Activated T-cell treated with anti-CD3 and anti-CD28 coated beads, Interleukin-2, amount 50 U/mL, for 48 hours (primary cell): ENCODE measurements around the gene LUZP4.
"Not testable (repeated sequence)": the region's sequence is repeated elsewhere in the genome, so short reads cannot be mapped to it uniquely, and the experiment has no call there.

Experiments
- DNase-seq, 2 experiments: peaks; one replicate each; pipeline ENCODE4 v3.0.0-alpha.2; 2020

LUZP4 gene

DNA sequence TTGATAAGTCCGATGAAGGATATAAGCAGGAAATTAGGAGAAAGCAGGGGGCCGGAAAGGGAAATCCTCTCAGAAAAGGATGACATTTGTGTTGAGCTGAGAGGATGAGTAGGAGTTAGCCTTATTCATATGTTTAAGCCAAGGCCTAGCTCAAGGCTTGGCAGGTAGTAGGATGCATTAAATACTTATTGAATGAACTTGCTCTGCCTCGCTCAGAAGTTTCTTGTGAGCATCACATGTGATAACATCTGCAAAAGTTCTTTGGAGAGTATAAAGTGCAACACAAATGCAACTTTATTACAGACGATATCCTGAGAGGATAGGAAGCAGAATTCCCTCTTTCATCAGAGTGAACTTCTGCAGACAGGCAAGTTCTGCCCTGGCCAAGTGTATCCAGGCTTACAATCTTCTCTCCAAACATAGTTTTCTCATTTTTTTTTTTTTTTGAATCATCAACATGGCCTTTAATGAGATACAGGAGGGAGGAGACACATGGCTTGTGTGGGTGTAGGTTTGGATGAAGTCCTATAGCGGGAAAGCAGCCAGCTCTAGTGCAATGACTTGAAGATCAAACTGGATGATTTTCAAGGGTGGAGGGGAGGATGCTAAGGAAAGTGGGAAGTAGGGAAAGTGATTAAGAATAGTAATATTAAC lies 48.1 kb downstream of the LUZP4 start:
- DNase-seq, result no peak

DNA sequence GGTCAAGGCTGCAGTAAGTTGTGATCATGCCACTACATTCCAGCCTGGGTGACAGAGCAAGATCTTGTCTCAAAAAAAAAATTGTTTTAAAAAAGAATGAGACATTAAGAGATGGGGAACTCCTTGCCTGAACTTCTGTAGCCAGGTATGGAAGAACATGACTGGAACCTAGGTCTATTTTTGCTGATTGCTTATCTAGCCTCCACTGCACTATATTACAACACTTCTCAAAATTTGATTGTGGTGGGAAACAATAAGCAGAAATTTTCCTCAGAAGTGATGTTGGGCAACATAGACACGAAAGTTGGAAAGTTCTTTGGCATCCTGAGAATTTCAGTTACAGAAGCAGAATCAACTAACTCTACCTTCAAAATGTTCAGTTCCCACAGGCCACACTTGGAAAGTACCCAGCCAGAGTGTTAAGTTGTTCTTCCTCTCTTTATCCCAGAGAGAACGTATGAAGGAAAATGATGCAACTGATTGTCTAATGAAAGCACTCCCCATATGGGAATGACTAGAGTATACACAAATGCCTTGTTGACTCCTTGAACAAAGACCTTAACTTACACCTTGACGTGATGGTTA lies 50.0 kb downstream of the LUZP4 start:
- no peak for DNase-seq

DNA sequence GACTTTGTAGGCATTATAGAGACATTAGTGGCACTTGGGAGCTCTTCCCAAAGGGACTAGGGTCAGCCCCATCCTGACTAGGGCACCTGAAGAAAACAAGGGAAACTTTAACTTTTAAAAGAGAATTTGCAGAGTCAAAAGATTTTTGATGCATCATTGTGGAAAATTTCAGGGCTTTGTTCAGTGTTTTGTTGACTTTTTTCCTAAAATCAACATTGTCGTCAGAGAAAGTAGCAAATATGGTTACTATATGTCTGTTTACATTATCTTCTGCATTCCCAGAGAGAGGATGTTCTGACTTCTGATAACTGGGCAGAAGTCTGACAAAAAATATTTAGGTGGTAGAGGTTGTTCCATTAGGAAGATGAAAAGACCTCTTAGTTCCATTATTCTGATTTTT lies 51.9 kb downstream of the LUZP4 start:
- no peak for DNase-seq

DNA sequence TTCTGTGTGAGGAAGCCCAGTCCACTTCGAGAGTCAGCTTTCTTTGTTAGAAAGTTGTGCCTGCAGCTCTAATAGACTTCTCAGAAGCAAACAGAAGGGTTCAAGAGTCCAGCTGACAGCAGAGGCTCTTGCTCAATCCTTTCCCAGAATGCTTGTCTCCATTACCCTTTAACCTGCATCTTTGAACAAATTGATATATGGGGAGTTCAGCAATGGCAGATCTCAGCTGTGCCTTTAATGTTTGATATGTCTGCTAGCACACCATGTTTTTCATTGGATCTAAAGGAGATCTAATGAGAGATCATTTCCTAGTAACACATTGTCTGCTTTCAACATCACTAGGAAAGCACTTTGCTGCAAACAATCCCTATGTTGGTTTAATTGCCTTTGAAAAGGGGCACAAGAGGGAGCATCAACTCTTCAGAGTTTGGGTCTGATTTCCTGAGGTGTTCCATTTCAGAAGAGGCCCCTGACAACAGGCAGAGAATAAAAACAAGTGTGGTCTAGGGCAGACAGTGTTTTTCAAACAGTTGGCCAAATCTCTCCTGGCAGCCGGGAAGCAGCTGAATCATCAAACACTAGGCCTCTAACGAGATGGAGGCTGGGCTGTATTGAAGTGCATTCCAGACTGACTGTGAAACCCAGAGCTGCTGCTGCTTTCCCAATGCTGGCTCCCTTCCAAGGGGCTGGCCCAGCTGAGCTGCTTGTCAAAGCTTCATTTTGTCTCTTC lies 55.5 kb downstream of the LUZP4 start:
- DNase-seq, result no peak

DNA sequence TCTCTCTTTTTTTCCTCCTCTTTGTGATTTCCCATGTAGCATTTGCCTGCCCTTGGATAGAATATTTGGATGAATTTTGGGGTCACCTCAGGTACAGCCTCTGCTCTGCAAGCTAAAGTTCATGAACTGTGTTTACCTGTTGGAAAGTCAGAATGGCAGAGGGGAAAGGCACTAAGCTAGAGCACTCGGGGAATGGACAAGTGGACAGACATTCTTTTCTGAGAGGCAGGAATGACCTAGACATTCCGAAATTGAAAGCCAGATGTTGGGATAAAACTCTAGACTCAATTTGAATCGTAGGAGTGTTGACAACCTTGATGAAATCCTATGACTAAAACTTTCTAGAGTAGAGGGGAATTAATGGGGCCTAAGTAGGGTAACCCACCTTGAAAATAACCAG lies 56.1 kb downstream of the LUZP4 start:
- DNase-seq, result no peak

DNA sequence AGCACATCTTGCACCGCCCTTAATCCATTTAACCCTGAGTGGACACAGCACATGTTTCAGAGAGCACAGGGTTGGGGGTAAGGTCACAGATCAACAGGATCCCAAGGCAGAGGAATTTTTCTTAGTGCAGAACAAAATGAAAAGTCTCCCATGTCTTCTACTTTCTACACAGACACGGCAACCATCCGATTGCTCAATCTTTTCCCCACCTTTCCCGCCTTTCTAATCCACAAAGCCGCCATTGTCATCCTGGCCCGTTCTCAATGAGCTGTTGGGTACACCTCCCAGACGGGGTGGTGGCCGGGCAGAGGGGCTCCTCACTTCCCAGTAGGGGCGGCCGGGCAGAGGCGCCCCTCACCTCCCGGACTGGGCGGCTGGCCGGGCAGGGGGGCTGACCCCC lies 57.2 kb downstream of the LUZP4 start:
- not testable (repeated sequence) for DNase-seq

DNA sequence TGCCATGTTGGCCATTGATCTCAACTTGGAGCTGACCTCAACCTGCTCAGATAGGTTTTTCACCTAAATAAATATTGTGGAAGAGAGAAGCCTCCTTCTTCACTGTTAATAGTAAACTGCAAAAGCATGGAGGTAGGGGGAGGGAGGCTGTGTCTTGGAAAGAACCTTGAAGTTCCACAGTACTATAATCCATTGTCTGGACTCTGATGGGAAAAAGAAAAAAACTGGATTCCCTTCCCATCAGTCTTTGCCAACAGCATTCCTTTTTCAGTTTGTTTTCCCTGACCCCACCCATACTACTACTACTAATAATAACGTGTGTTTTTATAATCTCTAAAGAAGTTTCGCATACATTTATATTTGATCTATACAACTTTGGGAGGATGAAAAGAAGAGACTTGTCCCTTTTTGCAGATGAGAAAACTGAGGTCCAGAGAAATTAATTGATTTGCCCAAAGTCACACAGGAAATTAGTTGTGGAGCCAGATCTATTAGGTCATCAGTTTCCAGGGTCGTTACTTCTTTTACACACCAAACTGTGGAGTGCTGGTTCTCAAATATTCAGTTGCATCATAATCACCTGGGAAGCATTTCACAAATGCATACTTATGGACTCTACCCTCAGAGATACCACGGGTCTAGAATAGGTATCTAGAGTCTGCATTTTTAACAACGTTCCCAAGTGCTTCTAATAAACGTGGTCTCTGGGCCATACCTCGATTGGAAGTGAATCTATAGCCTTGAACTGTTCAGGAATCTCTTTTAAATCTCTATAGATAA lies 59.1 kb downstream of the LUZP4 start:
- no peak for DNase-seq

DNA sequence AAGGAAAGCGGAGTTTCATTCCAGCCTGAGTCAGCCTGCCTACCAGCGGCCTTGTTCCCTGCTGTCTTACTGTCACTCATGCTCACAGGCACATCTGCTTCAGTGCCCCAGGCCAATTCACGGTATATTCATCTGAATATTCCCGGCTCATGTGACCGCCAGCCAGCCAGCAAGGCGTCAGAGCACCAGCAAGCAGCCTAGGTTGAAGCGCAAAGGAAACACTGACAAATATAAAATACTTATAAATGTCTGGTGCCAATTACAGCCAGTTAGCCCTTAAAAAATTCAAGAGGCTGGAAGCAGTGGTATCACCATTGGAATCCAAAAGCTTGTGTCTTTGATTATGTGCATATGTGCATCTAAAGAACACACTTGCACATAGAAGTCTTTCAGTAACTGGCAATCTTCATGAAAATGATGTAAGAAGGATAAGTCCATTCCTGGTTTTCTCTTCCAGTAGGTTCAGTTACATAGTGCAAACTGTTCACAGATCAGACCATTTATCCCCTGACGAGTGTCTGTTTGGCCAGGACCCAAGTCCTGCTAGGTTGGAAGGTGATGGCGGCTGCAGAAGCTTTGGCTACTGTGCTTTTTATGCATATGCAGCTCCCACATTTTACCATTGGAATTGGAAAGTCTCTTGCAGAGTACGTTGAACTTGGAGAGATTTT lies 61.3 kb downstream of the LUZP4 start:
- DNase-seq, result no peak

DNA sequence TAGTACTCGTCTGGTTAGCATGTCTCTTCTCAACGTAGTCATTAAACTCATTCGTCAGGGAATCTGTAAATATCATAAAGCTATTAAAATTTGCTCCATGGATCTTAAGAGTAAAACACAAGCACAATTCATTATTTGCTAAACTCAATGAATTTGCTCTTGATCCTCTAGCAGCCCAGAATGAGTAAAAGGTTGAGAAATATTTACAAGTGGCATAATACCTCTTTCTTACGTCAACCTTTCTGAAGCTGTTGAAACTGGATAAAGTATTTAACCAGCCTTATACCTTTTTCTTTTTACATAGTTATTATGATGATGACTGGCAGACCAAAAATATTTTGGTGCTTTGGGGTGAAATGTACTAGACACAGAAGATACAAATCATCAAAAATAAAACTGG lies 66.9 kb downstream of the LUZP4 start:
- DNase-seq, result no peak
